GM12878 (cell line): ENCODE measurements around the gene ZNF726. TPM values are rescaled to one million over a fixed set of nuclear protein-coding genes. Genes with fewer than 3 reads are reported as not detected.
"Not testable (repeated sequence)": the region's sequence is repeated elsewhere in the genome, so short reads cannot be mapped to it uniquely, and the experiment has no call there.

Experiments used
- ATAC-seq: fragments of 200-7000 bp; cut with Tn5 transposase; 3 replicates; pipeline ENCODE4 v1.9.1; 2020; ENCODE audit warnings: mild to moderate bottlenecking, moderate library complexity
- BruUV-seq: library from RNA; stranded (reverse); fragments of 400-500 nt; replicated peaks from 2 replicates; lab custom pipeline; 2021; lab: Mats Ljungman, UMichigan
- CTCF ChIA-PET: fragments of 300-600 bp; sonication (Branson Sonifier 250); formaldehyde crosslinking; extraction: SDS; loops from one replicate; lab custom pipeline; 2021; ENCODE audit warnings: inconsistent platforms; lab: Yijun Ruan, JAX
- POLR2A ChIA-PET: fragments of 350-600 bp; formaldehyde crosslinking; extraction: SDS; loops from one replicate; lab custom pipeline; 2021; ENCODE audit warnings: inconsistent platforms; lab: Charles Lee
- RAD21 ChIA-PET: fragments of 300-600 bp; sonication (Branson Sonifier 250); formaldehyde crosslinking; loops from one replicate; lab custom pipeline; 2023; ENCODE audit warnings: antibody characterized with exemption; ENCODE audit not compliant: unreplicated experiment; lab: Charles Lee
- SMC1A ChIA-PET: fragments of 300-600 bp; sonication (Branson Sonifier 250); formaldehyde crosslinking; loops from one replicate; lab custom pipeline; 2023; ENCODE audit not compliant: unreplicated experiment, uncharacterized antibody; lab: Charles Lee
- DNase-seq: peaks from one replicate; pipeline ENCODE4 v3.0.0-alpha.2; 2011; ENCODE audit warnings: low read depth, low spot score
- FAIRE-seq: peaks from 3 replicates; lab custom pipeline; 2011; peaks lifted over from hg19 to GRCh38; lab: Jason Lieb, UNC
- H2AFZ ChIP-seq: 2 replicates; pipeline ENCODE4 v1.6.0; 2011; ENCODE audit warnings: low read depth, low read length, control low read depth; ENCODE audit not compliant: control insufficient read depth
- H3K27ac ChIP-seq: 2 replicates; pipeline ENCODE4 v1.5.1; 2011; ENCODE audit warnings: control low read depth; ENCODE audit not compliant: control insufficient read depth, insufficient read depth
- H3K27me3 ChIP-seq, 2 experiments: replicated peaks in 1 of 2; 2 replicates each; pipeline versions ENCODE4 v1.6.0 to v1.6.1; 2011; ENCODE audit warnings: low read length in 1 of 2; ENCODE audit not compliant: control insufficient read depth in 2 of 2, insufficient read depth in 2 of 2
- H3K36me3 ChIP-seq, 2 experiments: 2 replicates each; pipeline ENCODE4 v1.5.1; 2011; ENCODE audit warnings: low read length in 1 of 2; ENCODE audit not compliant: control insufficient read depth in 2 of 2, insufficient read depth in 2 of 2
- H3K4me1 ChIP-seq: 2 replicates; pipeline ENCODE4 v1.6.1; 2011; ENCODE audit warnings: mild to moderate bottlenecking, low read length, moderate library complexity, mixed read lengths; ENCODE audit not compliant: control insufficient read depth, insufficient read depth
- H3K4me2 ChIP-seq: 2 replicates; pipeline ENCODE4 v1.6.0; 2011; ENCODE audit warnings: control low read depth; ENCODE audit not compliant: control insufficient read depth, insufficient read depth
- H3K4me3 ChIP-seq: fragments of 200-600 bp; sonication (generic); 2 replicates; pipeline ENCODE4 v1.5.1; 2016
- H3K79me2 ChIP-seq: 2 replicates; pipeline ENCODE4 v1.6.0; 2011; ENCODE audit warnings: low read length; ENCODE audit not compliant: control insufficient read depth, insufficient read depth
- H3K9ac ChIP-seq: 2 replicates; pipeline ENCODE4 v1.8.0; 2011; ENCODE audit warnings: low read length, control low read depth, mixed read lengths; ENCODE audit not compliant: control insufficient read depth, insufficient read depth
- H3K9me3 ChIP-seq: replicated peaks from 3 replicates; pipeline ENCODE4 v1.5.1; 2011; ENCODE audit warnings: mild to moderate bottlenecking, low read length; ENCODE audit not compliant: control insufficient read depth, insufficient read depth
- H4K20me1 ChIP-seq: 2 replicates; pipeline ENCODE4 v1.6.0; 2011; ENCODE audit not compliant: control insufficient read depth, insufficient read depth
- BACH1 ChIP-seq: fragments of 450-650 bp; IDR thresholded peaks from 2 replicates; pipeline ENCODE4 v1.6.1; 2017; ENCODE audit warnings: mild to moderate bottlenecking, borderline replicate concordance
- BHLHE40 ChIP-seq, 2 experiments: fragments of 450-650 bp in 1 of 2; IDR thresholded peaks; 2 replicates each; pipeline ENCODE4 v1.6.1; 2011 to 2017; ENCODE audit warnings: low read depth in 2 of 2, borderline replicate concordance in 1 of 2, improper control_type of control experiment in 1 of 2, low read length in 1 of 2, mild to moderate bottlenecking in 1 of 2
- CREM ChIP-seq: IDR thresholded peaks from 2 replicates; pipeline ENCODE4 v1.6.1; 2014; ENCODE audit warnings: antibody characterized with exemption, low read depth
- EGR1 ChIP-seq, 2 experiments: IDR thresholded peaks; 1 replicate in 1 of 2; 2 replicates in 1 of 2; pipeline ENCODE4 v1.6.1; 2011 to 2012; ENCODE audit warnings: low read depth in 2 of 2, low read length in 2 of 2, borderline replicate concordance in 1 of 2, mild to moderate bottlenecking in 1 of 2, moderate library complexity in 1 of 2
- HCFC1 ChIP-seq: fragments of 150-350 bp; IDR thresholded peaks from 2 replicates; pipeline ENCODE4 v1.6.1; 2014; ENCODE audit warnings: low read length
- IKZF1 ChIP-seq: fragments of 450-650 bp; conservative IDR thresholded peaks from 2 replicates; pipeline ENCODE4 v1.6.1; 2017; ENCODE audit warnings: antibody characterized with exemption, mild to moderate bottlenecking
- IRF3 ChIP-seq: fragments of 450-650 bp; IDR thresholded peaks from 2 replicates; pipeline ENCODE4 v1.6.1; 2014; ENCODE audit warnings: mild to moderate bottlenecking
- JUND ChIP-seq: IDR thresholded peaks from 2 replicates; pipeline ENCODE4 v1.6.1; 2012; ENCODE audit warnings: low read depth, mild to moderate bottlenecking, low read length, improper control_type of control experiment, moderate library complexity
- PKNOX1 ChIP-seq: fragments of 450-650 bp; IDR thresholded peaks from 2 replicates; pipeline ENCODE4 v1.6.1; 2016; ENCODE audit warnings: mild to moderate bottlenecking
- RCOR1 ChIP-seq: conservative IDR thresholded peaks from 2 replicates; pipeline ENCODE4 v1.6.1; 2012; ENCODE audit warnings: low read depth, low read length, improper control_type of control experiment
- SUPT20H ChIP-seq: IDR thresholded peaks from 2 replicates; pipeline ENCODE4 v1.6.1; 2011; ENCODE audit warnings: low read depth, mild to moderate bottlenecking, low read length, moderate library complexity, borderline replicate concordance; ENCODE audit not compliant: control insufficient read depth
- ZBTB11 ChIP-seq: fragments of 450-650 bp; formaldehyde crosslinking; IDR thresholded peaks from 2 replicates; pipeline ENCODE4 v1.5.0; 2022; ENCODE audit warnings: mild to moderate bottlenecking, missing genetic modification characterization
- WGBS: methylation state at CpG from one replicate; pipeline ENCODE4 v1.1.6; 2016; ENCODE audit warnings: low lambda C conversion rate; ENCODE audit not compliant: insufficient replicate concordance, insufficient coverage; ENCODE audit errors: missing lambda C conversion rate; 5-methylcytosine and 5-hydroxymethylcytosine counted together
- in situ Hi-C: fragments of 300-500 bp; cut with MboI; formaldehyde crosslinking; loops from 9 replicates; pipeline ENCODE4 v1.14.3; 2018; ENCODE audit warnings: mixed read lengths
- intact Hi-C: fragments of 100-400 bp; cut with micrococcal nuclease; formaldehyde crosslinking; loops from one replicate; pipeline ENCODE4 v1.14.2; 2022; ENCODE audit not compliant: unreplicated experiment
- polyA plus RNA-seq, 11 experiments: library from polyadenylated mRNA; depleted of rRNA in 4 of 11; unstranded in 6 of 11; stranded (reverse) in 5 of 11; fragments of >200 nt; fragmentation: Nextera tagmentation in 4 of 11; fragmentation: Illumina TruSeq in 1 of 11; extraction: Ambion mirVana in 4 of 11; extraction: Trizol in 1 of 11; gene quantifications; 1 replicate in 1 of 11; 2 replicates in 10 of 11; pipeline versions ENCODE4 v1.2.1 to v1.2.3, GENCODE V29; 2011 to 2016; ENCODE audit warnings: inconsistent platforms in 2 of 11, missing spikeins in 2 of 11, low read depth in 1 of 11
- total RNA-seq, 4 experiments: library from RNA; depleted of rRNA in 3 of 4; stranded (reverse); fragments of >200 nt in 3 of 4; fragmentation: Illumina TruSeq in 1 of 4; extraction: Trizol in 1 of 4; gene quantifications; 2 replicates each; pipeline versions ENCODE4 v1.2.1 to v1.2.3, GENCODE V29; 2013 to 2021

ZNF726 gene
- total and polyA plus RNA-seq, 10 of the 15 experiments (the other 5 are each of a cell fraction or from before 2014, with no cell fraction given), result 0.69 to 2.3 (median 1.5) TPM

- SMC1A ChIA-PET, BruUV-seq, H2AFZ ChIP-seq, H3K36me3 ChIP-seq, H3K27ac ChIP-seq, H4K20me1 ChIP-seq, ATAC-seq, H3K4me1 ChIP-seq, H3K79me2 ChIP-seq, H3K9me3 ChIP-seq, H3K9ac ChIP-seq, H3K4me2 ChIP-seq, CTCF ChIA-PET, in situ Hi-C loops, FAIRE-seq, POLR2A ChIA-PET, DNase-seq, intact Hi-C loops, H3K4me3 ChIP-seq, RAD21 ChIA-PET, H3K27me3 ChIP-seq: not testable (repeated sequence)
- 71% methylated on average over 14 of the region's 15 CpGs for WGBS
These were observed 18.6 kb upstream of the ZNF726 start for GRCh38 chr19:23896096-23896495.

- DNase-seq (no peak), ATAC-seq (no peak), FAIRE-seq (no peak)
- H3K27me3 ChIP-seq, result no peaks in the 10 kb centered on the region
- no peaks in the 10 kb centered on the region for H3K4me1 ChIP-seq
- no peaks in the 10 kb centered on the region for H3K36me3 ChIP-seq
- H4K20me1 ChIP-seq, result no peaks in the 10 kb centered on the region
- H2AFZ ChIP-seq, result no peak overlapping the region
- no peak overlapping the region for H3K4me2 ChIP-seq
- SMC1A ChIA-PET, result interaction anchor here (0.7 kb wide), 1 partner anchor 344 kb away, joined by 3 read pairs; no protein-coding TSS in a partner anchor
- H3K27ac ChIP-seq, result no peak overlapping the region
- CTCF ChIA-PET, result no interaction called here
- H3K9me3 ChIP-seq, result no peaks in the 10 kb centered on the region; the same call in 2 of the 3 replicates
- intact Hi-C loops (no loop called here), in situ Hi-C loops (no loop called here)
- RAD21 ChIA-PET, result no interaction called here
- H3K9ac ChIP-seq, result no peak overlapping the region
- POLR2A ChIA-PET, result no interaction called here
- 8% methylated on average over 1 of the region's 1 CpG for WGBS
- BruUV-seq, result no TSS peak
- H3K4me3 ChIP-seq, result no peak overlapping the region
- H3K79me2 ChIP-seq, result no peaks in the 10 kb centered on the region
- TF ChIP-seq EGR1 (IDR thresholded peaks at IDR 0.05; ENCODE audit: borderline replicate concordance in 1 of 2, low read depth in 2 of 2, low read length in 2 of 2) (no peak), IRF3 (no peak), HCFC1 (no peak), IKZF1 (no peak), PKNOX1 (no peak), BACH1 (no peak), CREM (no peak), SUPT20H (no peak), RCOR1 (no peak), JUND (no peak), ZBTB11 (CRISPR knock-in tag) (no peak), BHLHE40 (IDR thresholded peaks at IDR 0.05; ENCODE audit: borderline replicate concordance in 1 of 2, low read depth in 2 of 2, low read length in 1 of 2) (no peak)
These were observed 17.8 kb upstream of the ZNF726 start for GRCh38 chr19:23896912-23897311.
